Adipose tissue (tissue), 3 donors: ENCODE results near the gene ESPNL. TPM values are rescaled to one million over a fixed set of nuclear protein-coding genes. Genes with fewer than 3 reads are reported as not detected.
"Not testable (repeated sequence)": the region's sequence is repeated elsewhere in the genome, so short reads cannot be mapped to it uniquely, and the experiment has no call there.

Experiments used
- H3K27ac ChIP-seq: one replicate; pipeline ENCODE4 v1.5.1; 2013; ENCODE audit warnings: low read depth, low read length
- WGBS, 3 donors: extraction: QIAGEN DNeasy Blood & Tissue Kit; methylation state at CpG; one replicate each; pipeline ENCODE4 v1.1.7; 2013; 5-methylcytosine and 5-hydroxymethylcytosine counted together
- polyA plus RNA-seq, 3 donors: library from polyadenylated mRNA; stranded (reverse); fragments of 200-250 nt; gene quantifications; one replicate each; pipeline ENCODE4 v1.2.3, GENCODE V29; 2013
- donor health status: healthy with polysubstance abuse.
- donor health status: Bipolar disorder and iron deficiency.
- donor health status: healthy.

Gene ESPNL
- polyA plus RNA-seq, 3 donors = 0.04 to 0.67 (median 0.06) TPM

GRCh38 chr2:238170386-238171071 is 70.4 kb downstream of the ESPNL start:
- no peak overlapping the region for H3K27ac ChIP-seq
- 92 to 94% (median 93%) methylated on average over 21 of the region's 21 CpGs for WGBS, 3 donors

GRCh38 chr2:238171072-238171431 is 70.9 kb downstream of the ESPNL start:
- WGBS, 3 donors = 90 to 95% (median 94%) methylated on average over 5 of the region's 5 CpGs
- not testable (repeated sequence) for H3K27ac ChIP-seq

GRCh38 chr2:238171575-238172187 is 71.5 kb downstream of the ESPNL start:
- WGBS, 3 donors = 94 to 98% (median 96%) methylated on average over 9 of the region's 9 CpGs

GRCh38 chr2:238172439-238172838 is 72.3 kb downstream of the ESPNL start:
- H3K27ac ChIP-seq = no peak overlapping the region
- 90% methylated on average over 14 of the region's 14 CpGs for WGBS, 3 donors

More at GRCh38 chr2:238171575-238172187, 71.5 kb downstream of the ESPNL start:
- H3K27ac ChIP-seq = no peak overlapping the region

- no peak overlapping the region for H3K27ac ChIP-seq
- 87 to 95% (median 92%) methylated on average over 2 of the region's 2 CpGs for WGBS, 3 donors
Observed at GRCh38 chr2:238173692-238174091, 73.6 kb downstream of the ESPNL start.

GRCh38 chr2:238174291-238174690 is 74.2 kb downstream of the ESPNL start:
- WGBS, 3 donors = 97 to 98% (median 97%) methylated on average over 8 of the region's 8 CpGs
- no peak overlapping the region for H3K27ac ChIP-seq

GRCh38 chr2:238174701-238175100 is 74.6 kb downstream of the ESPNL start:
- H3K27ac ChIP-seq = no peak overlapping the region
- WGBS, 3 donors = 79 to 88% (median 79%) methylated on average over 3 of the region's 3 CpGs

- no peak overlapping the region for H3K27ac ChIP-seq
Observed at GRCh38 chr2:238176613-238177012, 76.5 kb downstream of the ESPNL start.

GRCh38 chr2:238180554-238180953 is 80.4 kb downstream of the ESPNL start:
- WGBS, 3 donors = 87 to 97% (median 96%) methylated on average over 5 of the region's 5 CpGs
- H3K27ac ChIP-seq = no peak overlapping the region

- no peak overlapping the region for H3K27ac ChIP-seq
- 61 to 92% (median 73%) methylated on average over 6 of the region's 6 CpGs for WGBS, 3 donors
Observed at GRCh38 chr2:238182362-238182761, 82.2 kb downstream of the ESPNL start.

Other genes starting within 250 kb of the ESPNL start
- gene RAMP1, start 240.7 kb upstream of the ESPNL start, polyA plus RNA-seq = 100 to 1,000 TPM in 1 of 3 donors, 1 to 10 TPM in 2; 6.3 to 103 (median 7.3) TPM
- 10 to 100 TPM; 46.8 to 72.0 (median 62.9) TPM for gene UBE2F, start 133.3 kb upstream of the ESPNL start, polyA plus RNA-seq
- 10 to 100 TPM in 2 of 3 donors, 1 to 10 TPM in 1; 8.0 to 13.6 (median 11.5) TPM for gene SCLY, start 39.3 kb upstream of the ESPNL start, polyA plus RNA-seq
- 1 to 10 TPM in 2 of 3 donors, under 1 TPM in 1; 0.22 to 2.5 (median 1.0) TPM for gene KLHL30, start 38.3 kb downstream of the ESPNL start, polyA plus RNA-seq
- gene ERFE, start 58.6 kb downstream of the ESPNL start, polyA plus RNA-seq = 1 to 10 TPM in 1 of 3 donors, under 1 TPM in 1, not detected in 1; 0.41 to 2.1 TPM
- 10 to 100 TPM; 25.7 to 39.0 (median 30.7) TPM for gene ILKAP, start 103.4 kb downstream of the ESPNL start, polyA plus RNA-seq
- 10 to 100 TPM in 1 of 3 donors, 1 to 10 TPM in 2; 2.9 to 24.4 (median 3.5) TPM for gene HES6, start 139.7 kb downstream of the ESPNL start, polyA plus RNA-seq
- gene PER2, start 188.3 kb downstream of the ESPNL start, polyA plus RNA-seq = 1 to 10 TPM; 3.6 to 5.6 (median 4.9) TPM
- gene TRAF3IP1, start 220.2 kb downstream of the ESPNL start, polyA plus RNA-seq = 1 to 10 TPM; 3.1 to 7.8 (median 5.5) TPM